Stimulated activated CD8-positive, alpha-beta memory T cell treated with anti-CD3 and anti-CD28 coated beads, Interleukin-12 subunit alpha, Interleukin-12 subunit beta, amount 100 ng/mL, for 24 hours (primary cell): Measurements from ENCODE around the gene NFASC.

Source experiments
- DNase-seq: peaks from one replicate; pipeline ENCODE4 v3.0.0-alpha.2; 2020; ENCODE audit errors: extremely low read depth

The NFASC gene

DNA sequence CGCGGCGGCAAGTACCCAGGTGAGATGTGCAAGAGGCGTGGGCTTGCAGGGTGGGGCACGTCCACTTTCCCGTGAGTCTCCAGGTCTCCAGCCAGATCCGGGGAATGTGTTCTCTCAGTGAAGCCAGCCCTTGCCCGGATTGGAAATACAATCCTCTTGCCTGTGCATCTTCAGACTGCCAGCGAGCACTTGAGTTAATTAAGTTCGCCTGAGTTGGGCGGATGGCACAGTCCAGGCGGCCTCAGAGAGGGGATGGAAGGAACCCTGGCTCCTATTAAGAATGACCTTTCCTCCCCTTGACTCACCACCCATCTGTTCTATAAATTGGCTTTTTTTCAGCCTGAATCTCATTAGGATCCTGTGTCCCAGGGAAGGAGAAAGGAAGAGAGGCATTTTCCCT, 139.0 kb downstream of the NFASC start:
- DNase-seq, result no peak

DNA sequence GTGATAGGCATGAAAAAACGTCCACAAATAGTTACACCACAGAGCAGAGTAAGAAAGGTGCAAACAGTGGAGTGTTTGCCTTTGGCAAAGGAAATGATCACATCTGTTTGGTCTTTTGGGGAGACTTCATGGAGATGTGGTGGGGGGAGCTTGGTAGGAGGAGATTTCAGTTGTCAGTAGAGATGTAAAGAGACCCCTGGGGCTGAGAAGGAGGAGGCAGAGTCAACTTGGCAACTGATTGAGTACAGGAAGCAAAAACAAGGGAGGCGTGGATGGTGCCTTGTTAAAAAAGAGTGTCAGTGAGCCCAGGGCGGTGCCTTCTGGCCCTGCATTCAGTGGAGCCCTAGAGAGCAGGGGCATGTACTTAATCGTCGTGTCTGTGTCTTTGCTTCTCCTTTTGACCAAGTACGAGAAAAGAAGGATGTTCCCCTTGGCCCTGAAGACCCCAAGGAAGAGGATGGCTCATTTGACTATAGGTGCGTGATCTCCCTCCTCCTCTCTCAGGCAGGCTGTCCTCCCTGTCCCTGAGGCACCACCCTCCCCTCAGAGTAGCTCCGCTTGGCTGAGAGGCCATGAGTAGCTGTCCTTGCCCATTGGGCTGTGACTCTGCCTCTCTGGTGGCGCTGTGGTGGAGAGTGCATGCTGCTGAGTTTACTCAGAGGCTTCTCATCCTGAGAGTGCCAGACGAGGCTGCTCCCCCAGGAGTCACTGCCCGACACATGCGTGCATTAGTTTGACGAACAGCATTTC, 141.9 kb downstream of the NFASC start:
- DNase-seq, result no peak

DNA sequence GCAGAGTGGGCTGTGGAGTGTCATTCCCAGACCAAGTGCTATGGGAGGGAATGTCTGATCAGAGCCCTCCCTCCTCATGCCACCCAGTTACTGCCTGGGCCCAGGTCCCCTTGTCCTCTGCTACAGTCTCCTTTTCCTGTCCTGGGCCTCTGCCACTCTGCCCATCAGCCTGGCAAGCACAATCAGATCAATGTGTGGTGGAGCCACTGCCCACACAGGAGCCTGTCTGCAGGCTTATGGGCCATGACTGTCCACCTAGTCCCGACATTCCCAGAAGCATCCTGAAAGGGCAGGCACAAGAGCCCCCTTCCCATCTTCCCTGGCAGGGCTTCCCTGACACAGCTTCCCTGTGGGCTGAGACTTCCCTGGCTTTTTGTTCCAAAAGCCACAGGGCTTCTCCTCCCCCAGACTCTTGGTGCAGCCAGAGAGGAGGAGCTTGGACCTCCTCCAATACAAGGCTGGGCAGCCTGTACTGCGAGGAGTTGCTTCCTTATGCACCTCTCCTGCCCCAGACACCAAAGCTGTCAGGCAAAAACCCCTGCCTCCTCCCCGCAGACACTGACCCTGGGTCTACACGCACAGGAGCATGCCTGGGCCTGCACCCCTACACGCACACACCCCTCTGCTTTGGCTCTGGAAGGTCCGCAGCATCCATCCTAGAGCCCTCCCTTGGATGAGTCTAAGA, 143.2 kb downstream of the NFASC start:
- DNase-seq, result no peak

DNA sequence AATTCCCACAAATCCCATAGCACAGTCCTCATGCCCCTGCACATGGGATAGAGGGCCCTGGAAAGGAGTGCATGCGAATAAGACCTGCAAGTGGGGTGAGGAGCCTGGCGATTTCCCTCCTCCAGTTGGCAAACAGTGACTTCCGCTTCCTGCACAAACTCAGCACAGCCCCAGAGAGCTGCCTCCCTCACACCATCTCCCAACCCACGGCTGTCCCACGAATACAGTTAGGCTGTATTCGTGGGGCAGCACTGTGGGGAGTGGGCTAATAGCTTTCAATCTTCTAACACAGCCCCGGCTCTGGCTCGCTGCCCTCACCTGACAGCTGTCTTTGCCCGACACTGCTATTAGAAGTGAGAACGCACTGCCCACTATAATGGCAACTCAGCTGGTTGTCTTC, 144.1 kb downstream of the NFASC start:
- DNase-seq, result no peak

DNA sequence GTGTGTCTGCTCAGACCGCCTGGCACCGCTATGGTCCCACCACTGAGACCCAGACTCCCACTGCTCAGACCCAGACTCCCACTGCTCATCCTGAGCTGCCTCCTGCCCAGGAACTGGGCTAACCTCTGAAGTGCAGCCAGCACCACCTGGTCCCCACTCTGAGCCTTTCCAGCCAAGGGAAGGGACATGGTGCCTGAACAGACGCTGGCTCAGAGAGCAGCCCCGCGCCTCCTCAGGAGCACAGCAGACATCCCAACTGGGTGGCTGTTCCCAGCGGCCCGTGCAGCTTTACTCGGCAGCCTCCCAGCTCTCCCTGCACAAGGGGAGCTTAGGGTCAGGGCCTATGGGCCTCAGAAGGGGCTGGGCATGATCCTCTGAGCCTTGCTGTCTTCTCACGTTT, 144.6 kb downstream of the NFASC start:
- DNase-seq, result no peak

DNA sequence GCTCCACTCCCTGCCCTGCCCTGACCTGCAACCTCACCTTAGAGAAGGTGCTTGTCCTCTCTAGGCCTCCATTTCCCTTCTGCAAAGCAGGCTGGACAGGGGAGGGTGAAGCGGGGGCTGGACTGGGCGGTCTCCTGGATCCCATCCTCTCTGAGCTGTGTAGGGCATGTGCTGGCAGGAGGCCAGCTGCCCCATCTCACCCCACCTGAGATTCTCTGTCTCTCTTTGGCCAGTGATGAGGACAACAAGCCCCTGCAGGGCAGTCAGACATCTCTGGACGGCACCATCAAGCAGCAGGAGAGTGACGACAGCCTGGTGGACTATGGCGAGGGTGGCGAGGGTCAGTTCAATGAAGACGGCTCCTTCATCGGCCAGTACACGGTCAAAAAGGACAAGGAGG, 145.4 kb downstream of the NFASC start:
- no peak for DNase-seq

DNA sequence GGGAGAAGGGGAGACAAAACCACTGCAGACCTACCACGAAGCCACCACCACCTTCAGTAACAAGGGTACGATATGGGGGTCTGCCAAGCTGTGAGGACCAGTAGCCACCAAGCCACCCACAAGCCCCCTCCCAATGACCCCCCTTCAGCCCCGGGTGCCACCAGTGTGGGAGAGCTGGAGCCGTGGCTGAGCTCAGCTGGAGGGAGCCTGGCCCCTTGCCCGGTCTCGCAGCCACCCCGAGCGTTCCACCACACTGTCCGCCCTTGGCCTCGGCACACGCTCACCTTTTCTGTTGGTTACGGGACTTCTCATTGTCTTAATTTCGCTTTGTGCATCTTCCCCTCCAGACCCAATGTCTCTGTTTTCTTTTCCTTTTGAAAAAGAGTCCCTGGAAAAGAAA, 145.9 kb downstream of the NFASC start:
- DNase-seq, result no peak

DNA sequence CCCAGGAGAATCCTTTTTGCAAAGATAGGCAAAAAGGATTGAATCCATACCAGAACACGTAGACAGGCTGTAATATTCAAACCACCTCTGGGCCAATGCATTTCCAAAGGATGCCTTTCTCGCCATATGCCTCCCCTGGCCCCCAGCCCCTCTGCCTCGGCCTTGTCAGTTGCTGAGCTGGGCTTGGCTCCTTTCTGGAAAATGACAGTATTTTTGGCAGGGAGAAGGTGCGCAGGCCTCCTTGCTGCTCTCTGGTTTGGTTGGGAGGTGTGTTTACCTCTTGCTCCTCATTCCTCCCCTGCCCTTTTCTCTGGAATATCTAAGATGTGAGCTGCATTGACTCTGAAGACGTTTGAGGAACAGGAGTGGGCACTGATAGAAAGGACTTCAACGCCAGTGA, 146.3 kb downstream of the NFASC start:
- DNase-seq, result no peak

DNA sequence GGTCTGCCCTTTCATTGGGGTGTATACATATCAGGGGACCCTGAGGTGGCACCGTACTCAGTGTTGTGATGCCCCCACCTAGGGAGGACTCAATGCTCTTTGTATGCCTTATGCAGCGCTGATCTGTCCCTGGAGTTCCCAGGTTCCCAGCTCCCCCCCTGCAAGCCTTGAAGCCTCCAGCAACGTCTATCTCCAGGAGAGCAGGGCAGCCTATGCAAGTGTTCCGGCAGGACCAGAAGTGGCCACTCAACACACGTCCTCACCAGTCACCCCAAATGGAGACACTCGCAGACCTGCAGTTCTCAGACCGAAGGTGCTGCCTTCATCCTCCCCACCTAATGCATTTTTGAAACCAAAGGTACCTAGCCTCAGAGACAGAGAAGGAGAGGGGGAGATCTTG, 147.1 kb downstream of the NFASC start:
- DNase-seq, result no peak

DNA sequence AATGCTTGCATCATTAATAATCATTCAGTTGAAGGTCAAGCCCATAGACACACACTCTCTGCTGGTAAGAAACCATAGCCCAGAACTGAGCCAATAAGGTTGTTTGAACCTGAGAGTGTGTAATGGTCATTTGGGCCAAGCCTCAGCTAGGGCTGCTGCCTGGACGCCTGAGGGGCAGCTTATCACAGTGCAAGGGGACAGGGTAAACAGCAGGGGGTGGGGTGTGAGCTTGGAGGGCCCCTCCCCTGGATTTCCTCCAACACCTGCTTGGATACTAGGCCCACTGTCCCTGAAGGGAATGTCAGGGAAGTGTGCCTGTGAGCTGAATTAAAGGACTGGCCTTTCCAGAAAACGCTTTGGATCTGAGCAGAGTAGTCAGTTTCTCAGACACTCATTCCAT, 147.7 kb downstream of the NFASC start:
- DNase-seq, result no peak

DNA sequence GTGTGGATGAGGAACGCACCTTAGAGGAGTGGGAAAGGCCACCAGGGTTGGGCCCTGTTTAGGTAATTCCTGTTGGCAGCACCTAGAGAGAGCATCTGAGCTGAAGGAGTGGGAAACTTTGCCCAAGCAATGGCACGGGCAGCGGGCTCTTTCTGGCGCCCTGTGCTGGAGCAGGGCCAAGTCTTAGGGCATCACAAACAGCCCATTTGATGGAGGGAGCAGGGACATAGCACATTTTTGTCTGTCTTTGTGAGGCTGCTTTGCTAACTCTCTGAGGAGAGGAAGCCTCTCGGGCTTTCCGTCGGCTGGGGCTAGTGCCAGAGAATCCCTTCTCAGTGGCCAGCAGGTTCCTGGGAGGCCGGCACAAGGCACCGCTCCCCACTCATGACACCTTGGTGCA, 149.8 kb downstream of the NFASC start:
- DNase-seq, result no peak

DNA sequence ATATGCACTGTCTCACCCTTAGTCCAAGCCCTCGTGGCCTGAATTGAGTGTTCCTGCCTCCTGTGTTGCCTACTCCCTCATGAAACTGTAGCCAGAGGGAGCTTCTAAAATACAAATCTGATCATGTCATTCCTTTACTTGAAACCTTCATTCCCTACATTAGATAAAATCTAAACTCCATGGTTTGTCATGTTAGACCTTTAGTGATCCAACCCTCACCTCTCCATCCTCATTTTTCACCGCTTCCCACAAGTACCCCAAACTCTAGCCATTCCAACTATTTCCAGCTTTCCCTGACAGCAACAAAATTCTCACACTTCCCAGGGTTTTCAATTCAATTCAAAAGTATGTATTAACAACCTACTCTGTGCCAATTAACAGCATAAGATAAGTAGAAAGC, 154.0 kb downstream of the NFASC start:
- no peak for DNase-seq

DNA sequence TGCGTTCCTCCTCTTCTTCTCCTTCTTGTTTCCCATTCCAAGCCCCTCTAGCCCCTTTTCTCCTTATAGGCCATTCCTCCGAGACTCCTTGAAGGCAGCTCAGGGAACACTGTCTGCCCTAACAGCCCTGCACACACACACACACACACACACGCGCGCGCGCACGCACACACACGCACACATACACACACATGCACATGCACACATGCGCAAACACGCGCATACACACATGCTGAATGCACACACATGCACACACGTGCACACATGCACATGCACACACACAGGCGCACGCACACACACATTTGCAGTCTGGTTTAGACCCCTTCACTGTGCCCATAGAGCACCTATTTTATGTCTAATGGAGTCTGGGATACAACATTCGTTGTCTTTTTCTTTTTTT, 154.6 kb downstream of the NFASC start:
- DNase-seq, result no peak

DNA sequence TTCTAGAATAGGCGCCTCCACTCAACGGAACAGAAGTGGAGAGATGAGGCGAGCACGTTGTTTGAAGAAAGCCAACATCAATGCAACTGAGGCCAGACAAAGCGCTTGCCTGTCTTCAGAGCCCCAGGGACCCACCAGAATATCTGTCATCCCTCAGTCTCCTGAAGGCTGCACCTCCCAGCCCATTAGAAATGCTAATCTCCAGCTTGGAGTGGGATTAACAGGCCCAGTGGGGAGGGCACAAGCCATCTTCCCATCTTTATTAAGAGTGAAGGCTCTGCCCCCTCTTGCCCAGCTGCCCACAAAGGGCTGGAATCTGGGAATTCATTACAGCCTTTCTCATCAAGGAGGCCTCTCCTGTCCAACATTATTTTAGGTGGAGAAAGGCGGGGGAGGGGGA, 155.5 kb downstream of the NFASC start:
- no peak for DNase-seq

DNA sequence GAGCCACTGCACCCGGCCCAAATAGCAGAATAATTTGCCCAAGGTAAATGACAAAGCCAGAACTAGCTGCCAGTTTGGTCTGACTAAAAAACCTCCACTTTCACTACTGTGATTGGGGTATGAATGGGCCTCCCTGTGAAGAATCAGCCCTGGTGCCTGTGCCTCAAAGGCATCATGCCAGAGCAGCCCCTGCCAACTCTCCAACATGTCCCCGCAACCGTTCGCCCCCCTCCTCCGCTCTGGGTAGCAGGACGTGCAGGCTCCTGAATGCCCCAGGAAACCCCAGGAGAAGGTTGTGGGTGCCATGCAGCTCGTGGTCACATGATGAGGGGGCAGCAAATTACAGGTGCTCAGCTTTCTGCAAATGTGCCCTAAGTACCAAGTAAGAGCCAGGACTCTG, 157.7 kb downstream of the NFASC start:
- DNase-seq, result no peak

DNA sequence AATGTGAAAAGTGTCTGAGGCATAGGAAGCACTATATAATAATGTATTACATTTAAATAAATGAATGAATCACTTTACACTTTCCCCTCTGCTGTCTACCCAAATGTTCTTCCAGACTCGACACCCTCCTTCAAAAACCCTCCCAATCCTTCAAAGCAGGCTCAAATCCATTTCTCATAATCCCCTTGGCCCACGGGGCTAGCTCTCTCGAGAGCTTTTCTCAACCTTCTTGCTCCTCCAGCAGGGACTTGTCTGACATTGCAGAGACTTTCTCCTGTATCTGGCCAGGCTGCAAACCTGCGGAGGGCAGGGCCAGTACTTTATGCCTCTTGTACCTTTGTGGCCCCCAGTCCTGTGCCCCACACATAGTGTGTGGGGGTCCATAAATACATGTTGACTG, 158.3 kb downstream of the NFASC start:
- DNase-seq, result no peak

DNA sequence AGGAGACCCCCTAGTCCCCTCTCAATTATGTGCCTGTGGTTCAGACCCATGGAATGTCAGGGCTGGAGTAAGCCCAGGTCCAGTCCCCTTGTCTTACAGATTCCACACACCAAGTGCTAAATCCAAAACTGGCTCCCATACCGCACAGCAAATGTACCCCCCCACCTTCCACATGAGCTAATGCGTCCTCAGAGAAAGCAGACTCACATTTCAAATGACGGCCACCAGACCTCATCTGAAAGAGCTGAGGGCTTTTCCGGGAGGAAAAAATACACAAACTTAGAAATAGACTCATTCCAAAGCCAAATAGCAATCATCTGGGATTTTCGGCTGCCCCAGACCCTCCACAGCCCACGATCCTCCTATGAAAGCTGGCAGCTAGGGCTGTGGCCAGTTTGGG, 159.6 kb downstream of the NFASC start:
- no peak for DNase-seq

DNA sequence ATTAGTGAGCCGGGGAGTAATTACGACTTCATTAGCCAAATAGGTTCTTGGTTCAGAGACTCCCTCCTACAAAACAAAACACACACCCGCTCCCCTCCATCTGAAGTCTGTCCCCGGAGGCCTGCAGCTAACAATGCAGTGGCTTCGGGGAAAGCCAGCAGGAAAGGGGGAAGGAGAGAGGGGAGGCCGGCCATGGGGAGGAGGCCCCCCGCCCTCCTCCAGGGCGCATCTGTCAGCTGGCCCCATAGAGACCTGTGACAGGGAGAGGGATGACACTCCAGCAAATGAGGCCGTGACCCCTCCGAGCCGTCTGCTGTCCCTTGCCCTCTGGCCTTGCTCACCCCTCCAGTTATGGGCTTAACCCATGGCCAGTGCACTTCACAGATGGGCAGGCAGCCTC, 160.2 kb downstream of the NFASC start:
- no peak for DNase-seq

DNA sequence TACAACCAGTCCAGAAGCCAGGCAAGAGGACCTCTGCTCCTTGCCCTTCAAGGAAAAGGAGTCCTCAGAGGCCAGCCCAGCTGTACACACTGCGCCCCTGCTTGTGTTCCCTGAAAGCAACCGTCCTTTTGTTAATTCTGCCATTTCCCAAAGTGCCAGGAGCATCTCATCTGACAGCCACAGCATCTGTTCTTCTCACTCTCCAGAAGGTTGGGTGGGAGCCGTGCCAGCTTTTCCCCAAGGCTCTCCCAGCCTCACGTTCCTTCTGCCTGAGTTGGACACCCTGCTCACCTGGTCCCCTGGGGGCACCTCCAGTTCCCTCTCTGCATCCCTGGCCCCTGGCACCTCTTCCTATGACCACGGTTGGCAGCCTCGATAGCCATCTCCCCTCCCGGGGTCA, 161.8 kb downstream of the NFASC start:
- no peak for DNase-seq

DNA sequence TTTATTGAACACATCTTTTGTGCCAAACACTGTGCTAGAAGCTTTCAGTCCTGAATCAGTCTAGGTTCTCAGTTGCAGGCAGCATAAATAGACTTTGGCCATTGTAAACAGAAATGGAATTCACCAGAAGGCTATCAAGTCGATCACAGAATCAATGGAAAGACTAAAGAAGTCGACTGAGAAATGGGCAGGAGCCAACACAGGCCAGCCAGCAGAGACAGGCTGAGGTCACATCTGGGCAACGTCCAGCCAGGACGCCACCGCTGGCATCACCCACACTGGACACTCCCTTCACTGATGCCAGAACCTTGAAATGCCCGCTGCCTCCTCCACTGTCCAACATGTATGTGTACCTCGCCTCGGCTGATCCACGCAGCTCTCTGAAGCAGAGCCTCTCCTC, 166.9 kb downstream of the NFASC start:
- DNase-seq, result no peak

DNA sequence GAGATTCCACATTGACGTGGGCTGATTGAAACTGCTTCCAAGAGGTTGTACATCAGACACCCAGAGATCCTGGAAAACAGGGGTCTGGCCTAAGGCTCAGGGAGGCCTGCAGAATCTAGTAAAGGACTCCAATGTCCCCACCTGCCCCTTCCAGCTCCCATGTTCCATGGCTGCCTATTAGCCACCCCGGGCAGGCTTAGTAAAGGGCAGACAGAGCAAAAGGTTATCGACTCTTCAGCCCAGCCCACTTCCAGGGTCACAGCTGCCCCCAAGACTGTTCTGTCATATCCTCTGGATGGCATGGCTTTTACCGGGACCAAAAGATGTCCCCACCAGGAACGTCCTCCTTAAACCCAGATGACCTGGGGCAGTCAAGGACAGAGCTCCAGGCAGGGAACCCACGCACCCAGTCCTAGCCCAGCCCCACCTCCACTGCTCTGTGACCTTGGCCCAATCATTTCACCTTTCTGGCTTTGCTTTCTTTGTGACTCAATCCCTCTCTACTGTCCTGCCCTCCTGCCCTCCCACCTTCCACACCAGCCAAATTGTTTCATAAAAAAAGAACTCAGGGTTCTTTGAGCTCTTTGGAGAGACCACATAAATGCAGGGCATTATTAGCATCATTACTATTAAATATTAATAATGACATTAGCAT, 167.6 kb downstream of the NFASC start:
- DNase-seq, result no peak

DNA sequence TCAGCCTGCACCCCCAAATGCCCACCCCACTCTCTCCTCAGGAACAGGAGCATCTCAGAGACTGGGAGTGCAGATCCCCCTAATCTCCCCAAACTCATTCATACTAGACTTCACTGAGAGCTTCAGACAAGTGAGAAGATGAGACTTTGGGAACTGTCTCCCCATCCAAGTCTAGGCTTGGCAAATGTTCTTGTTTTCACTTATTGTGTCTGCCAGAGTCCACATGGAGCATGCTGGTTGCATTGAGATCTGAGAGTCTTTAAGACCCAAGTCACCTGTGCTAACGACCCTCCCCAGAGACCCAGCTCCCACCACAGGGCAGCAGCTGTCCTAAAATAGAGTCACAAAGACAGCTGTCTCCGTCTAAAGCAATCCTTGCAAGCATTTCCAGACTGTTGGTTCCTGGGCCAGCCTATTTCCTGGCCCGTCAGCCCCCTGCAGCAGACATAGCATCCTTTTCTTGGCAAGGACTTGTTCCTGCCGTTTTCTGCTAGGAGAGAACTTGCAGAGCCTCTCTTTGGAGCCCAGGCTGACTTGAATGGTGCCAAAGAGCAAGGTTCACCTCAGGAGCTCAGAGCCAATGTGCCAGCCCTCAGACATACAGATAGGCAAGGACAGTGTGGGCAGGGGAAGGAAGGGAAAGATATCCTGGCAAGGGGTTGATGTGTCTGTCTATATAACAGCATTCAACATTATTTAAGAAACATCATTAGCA, 170.5 kb downstream of the NFASC start:
- DNase-seq, result no peak
